Activated T-helper 1 cell treated with anti-CD3 and anti-CD28 coated beads, Interleukin-2, amount 50 U/mL, for 16 hours (primary cell): ENCODE results near the gene RABL2A.
"Not testable (repeated sequence)": the region's sequence is repeated elsewhere in the genome, so short reads cannot be mapped to it uniquely, and the experiment has no call there.

Experiments
- DNase-seq, 2 donors: peaks; one replicate each; pipeline ENCODE4 v3.0.0-alpha.2; 2020; ENCODE audit warnings: low read depth in 1 of 2, low spot score in 1 of 2

RABL2A gene

GRCh38 chr2:113677330-113677729 is 50.3 kb downstream of the RABL2A start:
- DNase-seq: no peak

- DNase-seq: no peak
These were observed 52.4 kb downstream of the RABL2A start for GRCh38 chr2:113679457-113679856.

- no peak for DNase-seq
These were observed 58.4 kb downstream of the RABL2A start for GRCh38 chr2:113685471-113685870.

- no peak for DNase-seq
These were observed 59.5 kb downstream of the RABL2A start for GRCh38 chr2:113686537-113686936.

GRCh38 chr2:113690871-113691270 is 63.8 kb downstream of the RABL2A start:
- DNase-seq: not testable (repeated sequence)
